HG02610 (cell line): ENCODE data around the gene UGT1A6.

Experiments
- ATAC-seq: cut with Tn5 transposase; IDR thresholded peaks from one replicate; pipeline ENCODE4 v1.9.1; 2021; ENCODE audit warnings: mild to moderate bottlenecking, moderate library complexity; ENCODE audit not compliant: unreplicated experiment

Gene UGT1A6

GRCh38 chr2:233798335-233799086 is 105.8 kb downstream of the UGT1A6 start:
- no peak for ATAC-seq

GRCh38 chr2:233799087-233799665 is 106.5 kb downstream of the UGT1A6 start:
- ATAC-seq: no peak

- ATAC-seq: no peak
These were observed 107.0 kb downstream of the UGT1A6 start for GRCh38 chr2:233799716-233800115.

- no peak for ATAC-seq
These were observed 107.5 kb downstream of the UGT1A6 start for GRCh38 chr2:233800208-233800607.

- no peak for ATAC-seq
These were observed 108.9 kb downstream of the UGT1A6 start for GRCh38 chr2:233801357-233802131.

GRCh38 chr2:233802132-233802815 is 109.6 kb downstream of the UGT1A6 start:
- no peak for ATAC-seq

GRCh38 chr2:233803292-233803911 is 110.7 kb downstream of the UGT1A6 start:
- no peak for ATAC-seq

GRCh38 chr2:233803994-233804393 is 111.3 kb downstream of the UGT1A6 start:
- ATAC-seq: no peak

- no peak for ATAC-seq
These were observed 114.7 kb downstream of the UGT1A6 start for GRCh38 chr2:233807215-233807865.

GRCh38 chr2:233807966-233808935 is 115.6 kb downstream of the UGT1A6 start:
- no peak for ATAC-seq

GRCh38 chr2:233810385-233810784 is 117.7 kb downstream of the UGT1A6 start:
- ATAC-seq: no peak

GRCh38 chr2:233811087-233811486 is 118.4 kb downstream of the UGT1A6 start:
- no peak for ATAC-seq

GRCh38 chr2:233811732-233812131 is 119.0 kb downstream of the UGT1A6 start:
- no peak for ATAC-seq

GRCh38 chr2:233813236-233814055 is 120.8 kb downstream of the UGT1A6 start:
- no peak for ATAC-seq

GRCh38 chr2:233814056-233814835 is 121.6 kb downstream of the UGT1A6 start:
- no peak for ATAC-seq

- no peak for ATAC-seq
These were observed 123.2 kb downstream of the UGT1A6 start for GRCh38 chr2:233815861-233816260.

- ATAC-seq: no peak
These were observed 123.6 kb downstream of the UGT1A6 start for GRCh38 chr2:233816334-233816733.

- ATAC-seq: no peak
These were observed 124.1 kb downstream of the UGT1A6 start for GRCh38 chr2:233816771-233817170.
